ENCODE measurements around the gene WIPI1.
"Not testable (repeated sequence)": the region's sequence is repeated elsewhere in the genome, so short reads cannot be mapped to it uniquely, and the experiment has no call there.

Gene WIPI1

DNA sequence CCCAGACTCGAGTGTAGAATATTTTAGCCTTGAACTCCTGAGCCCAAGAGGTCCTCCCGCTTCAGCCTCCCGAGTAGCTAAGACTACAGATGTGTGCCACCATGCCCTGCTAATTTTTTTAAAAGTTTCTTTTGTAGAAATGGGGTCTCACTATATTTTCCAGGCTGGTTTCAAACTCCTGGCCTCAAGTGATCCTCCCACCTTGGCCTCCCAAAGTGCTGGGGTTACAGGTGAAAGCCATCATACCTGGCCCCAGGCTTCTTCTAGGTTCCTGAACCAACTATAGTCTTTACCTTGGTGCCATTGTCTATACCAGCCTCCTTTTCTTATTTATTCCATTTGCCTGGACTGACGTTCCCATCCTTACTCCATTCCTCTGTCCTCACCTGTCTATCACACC, 37.8 kb upstream of the WIPI1 start:
- no peak overlapping the region for H3K4me3 ChIP-seq (ENCODE audit: low read depth, low read length)
- DNase-seq (ENCODE audit: low read depth): no peak
- TF ChIP-seq, protein P1, sequence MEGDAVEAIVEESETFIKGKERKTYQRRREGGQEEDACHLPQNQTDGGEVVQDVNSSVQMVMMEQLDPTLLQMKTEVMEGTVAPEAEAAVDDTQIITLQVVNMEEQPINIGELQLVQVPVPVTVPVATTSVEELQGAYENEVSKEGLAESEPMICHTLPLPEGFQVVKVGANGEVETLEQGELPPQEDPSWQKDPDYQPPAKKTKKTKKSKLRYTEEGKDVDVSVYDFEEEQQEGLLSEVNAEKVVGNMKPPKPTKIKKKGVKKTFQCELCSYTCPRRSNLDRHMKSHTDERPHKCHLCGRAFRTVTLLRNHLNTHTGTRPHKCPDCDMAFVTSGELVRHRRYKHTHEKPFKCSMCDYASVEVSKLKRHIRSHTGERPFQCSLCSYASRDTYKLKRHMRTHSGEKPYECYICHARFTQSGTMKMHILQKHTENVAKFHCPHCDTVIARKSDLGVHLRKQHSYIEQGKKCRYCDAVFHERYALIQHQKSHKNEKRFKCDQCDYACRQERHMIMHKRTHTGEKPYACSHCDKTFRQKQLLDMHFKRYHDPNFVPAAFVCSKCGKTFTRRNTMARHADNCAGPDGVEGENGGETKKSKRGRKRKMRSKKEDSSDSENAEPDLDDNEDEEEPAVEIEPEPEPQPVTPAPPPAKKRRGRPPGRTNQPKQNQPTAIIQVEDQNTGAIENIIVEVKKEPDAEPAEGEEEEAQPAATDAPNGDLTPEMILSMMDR (IDR thresholded peaks at IDR 0.05; ENCODE audit: insufficient read depth, low read depth, low read length, missing control alignments): no peak

DNA sequence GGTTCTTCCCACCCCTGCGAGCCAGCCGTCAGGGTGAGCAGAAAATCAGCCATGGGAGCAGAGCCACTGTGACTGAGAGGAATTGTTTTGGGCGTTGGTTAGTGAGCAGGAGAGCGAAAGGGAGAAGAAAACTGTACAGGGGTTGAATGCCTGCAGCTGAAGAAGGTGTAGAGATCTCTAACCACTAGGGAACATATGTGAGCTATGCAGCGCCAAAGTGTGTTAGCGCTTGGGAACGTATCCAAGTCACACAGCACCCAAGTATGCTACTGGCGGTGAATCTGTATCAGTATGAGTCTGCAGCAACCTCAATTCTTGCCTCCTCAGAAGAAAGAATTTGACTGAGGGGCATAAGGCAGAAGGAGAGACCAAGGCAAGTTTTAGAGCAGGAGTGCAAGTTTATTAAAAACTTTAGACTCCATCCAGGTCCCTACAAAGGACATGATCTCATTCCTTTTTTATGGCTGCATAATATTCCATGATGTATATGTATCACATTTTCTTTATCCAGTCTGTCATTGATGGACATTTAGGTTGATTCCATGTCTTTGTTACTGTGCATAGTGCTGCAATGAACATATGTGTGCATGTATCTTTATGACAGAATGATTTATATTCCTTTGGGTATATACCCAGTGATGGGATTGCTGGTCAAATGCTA, 35.2 kb upstream of the WIPI1 start:
- not testable (repeated sequence) for H3K4me3 ChIP-seq (ENCODE audit: low read depth, low read length)
- peak; percentile 19 for DNase-seq (ENCODE audit: low read depth)

DNA sequence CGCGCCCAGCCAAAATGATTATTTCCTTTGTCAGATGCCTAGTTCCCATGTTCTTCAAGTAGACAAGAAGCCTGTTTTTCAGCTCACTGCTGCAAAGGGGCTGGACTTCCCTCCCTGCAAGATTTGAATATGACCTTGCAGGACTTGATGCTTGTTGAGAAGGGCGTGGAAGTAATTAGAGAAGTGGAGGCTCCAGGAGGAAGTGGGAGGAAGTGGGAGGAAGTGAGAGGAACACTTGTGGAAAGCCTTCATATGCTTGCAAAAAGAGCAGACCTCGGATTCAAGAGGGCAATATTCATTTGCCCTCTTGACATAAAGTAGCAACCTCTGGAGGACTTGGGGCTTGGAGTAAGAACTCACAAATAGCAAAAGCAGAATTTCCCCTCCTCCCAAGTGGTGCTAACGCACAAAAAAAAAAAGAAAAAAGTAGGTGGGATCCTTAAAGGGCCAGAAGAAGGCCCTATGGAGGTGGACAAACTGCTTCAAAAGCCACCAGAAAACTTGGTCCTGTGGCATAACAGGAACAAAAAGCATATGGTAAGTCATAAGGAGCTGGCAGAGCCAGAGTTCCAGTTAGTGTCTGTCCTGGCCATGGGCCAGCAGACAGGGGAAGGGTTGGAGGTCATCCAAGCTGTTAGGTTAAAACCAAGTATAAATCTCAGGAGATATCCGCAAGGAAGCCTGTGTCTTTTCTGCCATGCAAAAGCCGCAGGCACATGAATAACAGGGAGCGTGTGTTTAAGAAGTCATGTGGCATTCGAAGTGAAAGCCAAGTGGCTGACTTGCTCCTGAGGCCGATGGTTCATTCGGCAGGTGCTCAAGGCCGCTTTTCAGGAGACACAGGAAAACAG, 34.3 kb upstream of the WIPI1 start:
- peak; percentile 52 for DNase-seq (ENCODE audit: low read depth)
- TF ChIP-seq, protein P1 (IDR thresholded peaks at IDR 0.05; ENCODE audit: insufficient read depth, low read depth, low read length, missing control alignments): no peak
- H3K4me3 ChIP-seq (ENCODE audit: low read depth, low read length): no peak overlapping the region

DNA sequence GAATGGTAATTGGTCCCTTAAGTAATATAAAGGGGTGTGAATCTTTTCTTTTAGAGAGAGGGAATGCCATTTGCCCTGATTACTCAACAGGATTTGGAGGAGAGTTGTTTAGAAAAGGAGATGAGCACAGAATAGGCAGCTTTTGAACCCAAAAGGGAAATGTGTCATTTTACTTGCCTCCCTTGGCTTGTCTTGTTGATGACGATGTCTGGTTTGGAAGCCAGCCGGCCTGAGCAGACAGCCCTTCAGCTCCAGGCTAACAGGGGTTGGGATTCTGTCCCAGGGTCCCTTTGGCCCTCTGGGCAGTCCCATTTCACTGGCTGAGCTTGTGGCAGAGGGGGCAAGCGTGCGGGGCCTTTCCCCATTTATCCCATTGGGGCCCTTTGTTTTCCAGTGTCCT, 32.6 kb upstream of the WIPI1 start:
- H3K4me3 ChIP-seq (ENCODE audit: low read depth, low read length): no peak overlapping the region
- no peak for DNase-seq (ENCODE audit: low read depth)
- TF ChIP-seq, protein P1 (IDR thresholded peaks at IDR 0.05; ENCODE audit: insufficient read depth, low read depth, low read length, missing control alignments): no peak

DNA sequence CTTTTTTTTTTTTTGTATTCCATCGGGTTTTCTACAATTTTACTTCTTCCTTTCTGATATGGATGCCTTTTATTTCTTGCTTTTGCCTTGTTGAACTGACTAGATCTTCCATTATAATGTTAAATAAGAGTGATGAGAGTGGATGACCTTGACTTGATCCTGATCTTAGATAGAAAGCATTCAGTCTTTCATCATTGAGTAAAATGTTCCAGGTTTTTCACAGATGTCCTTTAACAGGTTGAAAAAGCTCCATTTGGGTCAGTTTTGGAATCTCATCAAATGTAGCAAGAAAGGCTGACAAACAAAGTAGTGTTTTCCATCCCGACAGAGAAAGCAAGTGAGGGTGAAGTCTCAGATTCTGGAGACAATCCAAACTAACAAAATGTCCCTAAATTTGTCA, 27.2 kb upstream of the WIPI1 start:
- DNase-seq (ENCODE audit: low read depth): no peak
- TF ChIP-seq, protein P1 (IDR thresholded peaks at IDR 0.05; ENCODE audit: insufficient read depth, low read depth, low read length, missing control alignments): no peak
- no peak overlapping the region for H3K4me3 ChIP-seq (ENCODE audit: low read depth, low read length)

DNA sequence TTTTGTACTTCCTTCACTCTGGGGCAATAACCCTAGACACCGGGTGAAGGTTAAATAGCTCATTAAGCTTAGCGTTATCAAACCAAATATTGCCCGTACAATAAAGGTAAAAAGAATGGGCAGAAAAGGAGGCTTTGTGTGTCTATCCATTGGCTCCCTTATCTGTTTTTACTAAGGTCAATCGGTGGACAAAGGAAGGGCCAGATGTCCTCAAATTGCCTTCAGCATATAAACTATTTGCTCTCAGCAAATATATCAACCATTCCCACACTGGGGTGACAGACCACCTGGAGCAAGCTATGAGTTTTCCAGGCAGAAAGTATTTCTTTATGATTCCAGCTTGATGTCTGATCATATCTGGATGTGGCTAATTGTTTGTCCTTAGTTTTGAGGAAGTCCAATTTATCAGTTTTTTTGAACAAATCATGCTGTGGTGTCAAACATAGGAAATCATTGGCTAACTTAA, 25.3 kb upstream of the WIPI1 start:
- DNase-seq (ENCODE audit: low read depth): no peak
- H3K4me3 ChIP-seq (ENCODE audit: low read depth, low read length): no peak overlapping the region
- TF ChIP-seq, protein P1 (IDR thresholded peaks at IDR 0.05; ENCODE audit: insufficient read depth, low read depth, low read length, missing control alignments): no peak

DNA sequence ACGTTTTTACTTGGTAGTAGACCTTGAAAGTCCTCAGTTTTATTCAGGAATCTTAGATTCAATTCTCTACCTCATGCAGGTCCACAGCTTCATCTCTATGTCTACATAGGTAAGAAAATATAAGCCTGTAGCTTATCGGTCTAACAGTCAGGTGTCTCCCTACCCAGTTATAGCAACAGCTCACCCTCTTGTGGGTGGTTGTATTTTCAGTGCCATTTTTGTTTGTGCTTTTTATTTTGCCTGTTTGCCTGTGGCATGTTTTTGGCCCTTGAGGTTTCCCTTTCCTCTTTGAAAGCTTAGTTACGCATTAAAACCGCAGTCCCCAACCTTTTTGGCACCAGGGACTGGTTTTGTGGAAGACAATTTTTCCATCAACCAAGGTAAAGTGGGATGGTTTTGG, 23.6 kb upstream of the WIPI1 start:
- TF ChIP-seq, protein P1 (IDR thresholded peaks at IDR 0.05; ENCODE audit: insufficient read depth, low read depth, low read length, missing control alignments): no peak
- DNase-seq (ENCODE audit: low read depth): no peak
- H3K4me3 ChIP-seq (ENCODE audit: low read depth, low read length): no peak overlapping the region
